Osteocyte (in vitro differentiated cells): ENCODE measurements around the gene NBEA. TPM values are rescaled to one million over a fixed set of nuclear protein-coding genes. Genes with fewer than 3 reads are reported as not detected.
"Not testable (repeated sequence)": the region's sequence is repeated elsewhere in the genome, so short reads cannot be mapped to it uniquely, and the experiment has no call there.

Experiments used
- DNase-seq: peaks from one replicate; pipeline ENCODE4 v3.0.0; 2021; ENCODE audit warnings: mixed read lengths; ENCODE audit not compliant: unreplicated experiment; ENCODE audit errors: extremely low spot score
- H3K27ac Mint-ChIP-seq: one replicate; pipeline ENCODE4 v1.8.0; 2021; ENCODE audit warnings: mild to moderate bottlenecking, mixed read lengths; ENCODE audit not compliant: unreplicated experiment
- H3K27me3 Mint-ChIP-seq: one replicate; pipeline ENCODE4 v1.8.0; 2021; ENCODE audit warnings: mixed read lengths; ENCODE audit not compliant: unreplicated experiment
- H3K36me3 Mint-ChIP-seq: one replicate; pipeline ENCODE4 v1.8.0; 2021; ENCODE audit warnings: mixed read lengths; ENCODE audit not compliant: unreplicated experiment
- H3K4me1 Mint-ChIP-seq: one replicate; pipeline ENCODE4 v1.8.0; 2021; ENCODE audit warnings: mixed read lengths; ENCODE audit not compliant: unreplicated experiment
- H3K4me3 Mint-ChIP-seq: one replicate; pipeline ENCODE4 v1.8.0; 2021; ENCODE audit warnings: mild to moderate bottlenecking, moderate library complexity, mixed read lengths; ENCODE audit not compliant: unreplicated experiment
- H3K9me3 Mint-ChIP-seq: one replicate; pipeline ENCODE4 v1.8.0; 2021; ENCODE audit warnings: mixed read lengths; ENCODE audit not compliant: unreplicated experiment
- total RNA-seq: library from RNA; stranded (reverse); gene quantifications from 2 replicates; pipeline ENCODE4 v1.2.1, GENCODE V29; 2021
- TF ChIP-seq, protein P1 (sequence below): fragments of 200-600 bp; sonication (generic); IDR thresholded peaks from 2 replicates; pipeline ENCODE4 v1.5.0; 2021; ENCODE audit warnings: antibody characterized with exemption, mild to moderate bottlenecking, moderate library complexity

Gene NBEA
- total RNA-seq, 1 donor from 2014 or later: 10.9 TPM

DNA sequence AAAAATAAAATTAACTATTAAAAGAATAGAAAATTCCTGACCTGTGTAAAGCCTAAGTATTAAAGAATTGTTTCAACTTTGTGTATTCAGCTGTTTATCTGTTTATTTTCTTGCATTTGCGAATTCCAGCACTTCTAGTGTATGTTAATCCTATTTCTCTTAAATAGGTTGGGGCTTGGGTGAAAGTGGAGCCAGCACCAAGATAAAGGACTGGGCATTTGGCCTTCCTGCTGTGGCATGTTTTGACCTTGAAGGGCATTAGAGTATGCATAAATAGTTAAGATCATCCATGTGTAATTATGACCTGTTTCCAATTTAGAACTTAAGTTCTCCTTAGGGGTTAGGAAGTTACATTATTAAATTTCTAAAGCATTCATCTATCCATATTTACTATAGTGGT is 151.3 kb downstream of the NBEA start:
- H3K27ac Mint-ChIP-seq: no peak overlapping the region
- H3K4me1 Mint-ChIP-seq: no peaks in the 10 kb centered on the region
- H3K9me3 Mint-ChIP-seq: peaks cover 3% of the 10 kb centered on the region
- no peaks in the 10 kb centered on the region for H3K27me3 Mint-ChIP-seq
- H3K4me3 Mint-ChIP-seq: no peak overlapping the region
- no peak for DNase-seq
- TF ChIP-seq, protein P1, sequence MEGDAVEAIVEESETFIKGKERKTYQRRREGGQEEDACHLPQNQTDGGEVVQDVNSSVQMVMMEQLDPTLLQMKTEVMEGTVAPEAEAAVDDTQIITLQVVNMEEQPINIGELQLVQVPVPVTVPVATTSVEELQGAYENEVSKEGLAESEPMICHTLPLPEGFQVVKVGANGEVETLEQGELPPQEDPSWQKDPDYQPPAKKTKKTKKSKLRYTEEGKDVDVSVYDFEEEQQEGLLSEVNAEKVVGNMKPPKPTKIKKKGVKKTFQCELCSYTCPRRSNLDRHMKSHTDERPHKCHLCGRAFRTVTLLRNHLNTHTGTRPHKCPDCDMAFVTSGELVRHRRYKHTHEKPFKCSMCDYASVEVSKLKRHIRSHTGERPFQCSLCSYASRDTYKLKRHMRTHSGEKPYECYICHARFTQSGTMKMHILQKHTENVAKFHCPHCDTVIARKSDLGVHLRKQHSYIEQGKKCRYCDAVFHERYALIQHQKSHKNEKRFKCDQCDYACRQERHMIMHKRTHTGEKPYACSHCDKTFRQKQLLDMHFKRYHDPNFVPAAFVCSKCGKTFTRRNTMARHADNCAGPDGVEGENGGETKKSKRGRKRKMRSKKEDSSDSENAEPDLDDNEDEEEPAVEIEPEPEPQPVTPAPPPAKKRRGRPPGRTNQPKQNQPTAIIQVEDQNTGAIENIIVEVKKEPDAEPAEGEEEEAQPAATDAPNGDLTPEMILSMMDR: no peak
- H3K36me3 Mint-ChIP-seq: peaks cover 3% of the 10 kb centered on the region

GRCh38 chr13:35106771-35107170 is 164.7 kb downstream of the NBEA start:
- H3K9me3 Mint-ChIP-seq, H3K27ac Mint-ChIP-seq, H3K4me3 Mint-ChIP-seq, H3K4me1 Mint-ChIP-seq, DNase-seq, H3K27me3 Mint-ChIP-seq, H3K36me3 Mint-ChIP-seq: not testable (repeated sequence)

DNA sequence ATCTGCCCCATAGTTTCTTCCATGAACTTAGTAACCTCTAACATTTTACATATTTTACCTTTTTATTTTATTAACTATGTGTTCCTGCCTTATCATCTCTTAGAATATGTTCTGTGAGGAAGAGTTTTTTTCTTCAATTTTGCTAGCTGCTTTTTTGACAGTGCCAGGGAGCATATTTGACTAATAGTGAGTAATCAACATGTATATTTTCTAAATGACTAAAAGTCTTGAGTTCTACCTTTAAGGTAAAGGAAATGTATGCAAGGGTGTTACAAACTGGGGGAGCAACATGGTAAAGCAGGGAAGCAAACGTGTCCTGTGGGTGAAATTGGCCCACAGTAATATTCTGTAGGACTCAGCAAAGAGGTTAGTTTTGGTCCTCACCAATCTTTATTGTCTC is 165.5 kb downstream of the NBEA start:
- TF ChIP-seq, protein P1: no peak
- H3K4me1 Mint-ChIP-seq: no peaks in the 10 kb centered on the region
- no peak for DNase-seq
- H3K27me3 Mint-ChIP-seq: no peaks in the 10 kb centered on the region
- H3K4me3 Mint-ChIP-seq: no peak overlapping the region
- H3K27ac Mint-ChIP-seq: no peak overlapping the region
- no peaks in the 10 kb centered on the region for H3K9me3 Mint-ChIP-seq
- no peaks in the 10 kb centered on the region for H3K36me3 Mint-ChIP-seq

DNA sequence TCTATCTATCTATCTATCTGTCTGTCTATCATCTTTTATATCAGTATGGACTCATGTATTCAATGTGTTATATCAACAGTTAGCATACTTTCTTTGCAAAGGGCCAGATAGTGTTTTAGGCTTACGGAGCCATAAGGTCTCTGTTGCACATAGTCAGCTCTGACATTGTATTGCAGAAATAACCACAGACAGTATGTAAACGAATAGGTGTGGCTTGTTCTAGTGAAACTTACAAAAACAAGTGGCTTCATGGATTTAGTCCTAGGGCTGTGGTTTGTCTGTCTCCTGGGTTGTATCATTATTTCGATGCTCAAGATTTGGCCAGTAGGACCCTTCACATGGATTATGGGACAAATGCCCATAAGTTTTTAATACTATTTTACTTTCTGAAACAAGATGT is 171.5 kb downstream of the NBEA start:
- H3K4me3 Mint-ChIP-seq, DNase-seq, H3K9me3 Mint-ChIP-seq, H3K4me1 Mint-ChIP-seq, H3K27ac Mint-ChIP-seq, H3K27me3 Mint-ChIP-seq, H3K36me3 Mint-ChIP-seq: not testable (repeated sequence)

- TF ChIP-seq, protein P1: no peak
- H3K4me3 Mint-ChIP-seq: no peak overlapping the region
- H3K9me3 Mint-ChIP-seq: no peaks in the 10 kb centered on the region
- H3K27ac Mint-ChIP-seq: no peak overlapping the region
- no peaks in the 10 kb centered on the region for H3K27me3 Mint-ChIP-seq
- H3K4me1 Mint-ChIP-seq: no peaks in the 10 kb centered on the region
- peaks cover 2% of the 10 kb centered on the region for H3K36me3 Mint-ChIP-seq
- no peak for DNase-seq
Observed at GRCh38 chr13:35127466-35127865, 185.4 kb downstream of the NBEA start.

- Mint-ChIP-seq H3K27ac (no peak overlapping the region), H3K4me3 (no peak overlapping the region), H3K9me3 (no peaks in the 10 kb centered on the region), H3K4me1 (no peaks in the 10 kb centered on the region), H3K36me3 (peaks cover 5% of the 10 kb centered on the region), H3K27me3 (no peaks in the 10 kb centered on the region)
- DNase-seq: no peak
- TF ChIP-seq, protein P1: no peak
Observed at GRCh38 chr13:35129500-35129899, 187.4 kb downstream of the NBEA start.
